ENCODE data around the gene GNAQ. TPM values are rescaled to one million over a fixed set of nuclear protein-coding genes. Genes with fewer than 3 reads are reported as not detected.

Gene GNAQ
- total RNA-seq, 1 experiment from 2014 or later: 28.6 TPM

DNA sequence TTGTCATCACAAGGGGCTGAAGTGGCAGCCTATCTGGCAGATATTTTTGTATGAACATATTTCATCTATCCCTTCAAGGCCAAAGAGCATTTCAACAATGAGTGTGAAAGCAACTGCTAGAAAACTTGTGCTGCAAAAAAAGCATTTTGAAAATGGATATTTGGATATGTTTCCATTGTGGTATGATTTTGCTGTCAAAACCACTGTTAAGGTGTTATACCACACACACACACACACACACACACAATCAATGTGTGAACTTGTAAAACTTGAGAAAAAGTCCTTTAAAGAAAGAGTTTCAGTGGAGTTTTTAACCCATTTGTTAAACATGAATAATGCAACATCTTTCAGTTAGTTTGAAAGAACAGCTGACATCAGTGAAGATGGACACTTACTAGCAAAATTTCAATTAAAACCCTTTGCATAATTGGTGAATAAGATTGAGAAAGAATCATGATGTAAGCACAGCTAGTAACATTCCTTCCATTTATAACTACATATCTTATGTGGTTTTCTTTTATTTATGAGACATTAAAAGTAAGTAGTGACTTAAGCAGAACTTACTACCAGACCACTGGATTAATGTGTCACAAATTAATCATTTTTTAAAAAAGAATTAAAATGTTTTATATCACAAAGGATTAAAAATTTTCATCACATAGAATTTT lies 200.9 kb downstream of the GNAQ start:
- no peak for DNase-seq (ENCODE audit: extremely low read depth, low read depth)

GRCh38 chr9:77829420-77829819 lies 202.2 kb downstream of the GNAQ start:
- DNase-seq (ENCODE audit: extremely low read depth, low read depth): no peak

DNA sequence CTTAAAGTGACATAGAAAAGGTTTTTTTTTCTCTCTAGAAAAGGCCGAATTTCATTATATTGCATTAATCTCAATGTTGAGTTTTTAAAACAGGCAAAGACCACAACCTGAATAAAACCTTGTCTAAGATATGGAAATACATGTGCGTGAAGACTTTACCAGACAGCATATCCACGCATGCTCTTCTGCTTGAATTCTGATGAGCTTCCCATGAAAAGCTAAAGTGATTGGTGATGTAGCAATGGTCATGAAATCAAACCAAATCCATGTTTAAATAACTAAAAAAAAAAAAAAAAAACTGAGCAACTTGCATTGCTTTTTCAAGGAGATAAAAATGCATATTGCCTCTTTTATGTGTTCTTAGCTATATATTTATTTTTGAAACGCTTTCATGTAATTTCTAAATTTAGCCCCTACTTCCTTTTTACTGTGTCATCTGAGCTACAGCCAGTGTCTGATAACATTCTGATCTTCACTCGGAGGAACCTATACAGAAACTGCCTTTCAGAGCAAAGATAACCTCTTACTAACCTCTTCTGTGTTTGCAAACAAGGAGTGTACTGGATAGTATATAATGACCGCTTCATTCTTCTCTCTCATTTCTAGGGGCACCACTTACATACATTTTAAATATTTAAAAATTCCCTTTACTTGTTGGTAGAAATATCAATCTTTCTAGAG lies 204.4 kb downstream of the GNAQ start:
- no peak for DNase-seq (ENCODE audit: extremely low read depth, low read depth)

- DNase-seq (ENCODE audit: extremely low read depth, low read depth): no peak
These were observed 205.0 kb downstream of the GNAQ start for GRCh38 chr9:77826621-77827020.

- DNase-seq (ENCODE audit: extremely low read depth, low read depth): no peak
These were observed 205.5 kb downstream of the GNAQ start for GRCh38 chr9:77826116-77826515.

DNA sequence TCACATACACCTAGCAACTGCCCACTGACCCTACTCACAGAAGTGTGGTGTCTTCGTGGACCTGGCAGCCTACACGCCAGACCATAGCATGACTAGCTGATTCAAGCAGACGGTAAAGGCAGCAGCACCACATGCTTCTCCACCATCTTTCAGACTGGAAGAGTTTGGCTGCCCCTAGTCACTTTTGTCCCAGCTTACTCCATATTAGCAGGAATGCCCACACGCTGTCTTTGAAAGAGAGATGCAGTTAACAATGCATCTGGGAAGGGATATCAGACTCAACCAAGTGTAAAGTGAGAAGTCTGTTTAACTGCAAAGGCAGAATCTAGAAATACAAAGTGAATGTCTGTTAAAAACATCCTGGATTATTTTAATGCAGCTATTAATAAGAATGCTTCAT lies 206.2 kb downstream of the GNAQ start:
- no peak for DNase-seq (ENCODE audit: extremely low read depth, low read depth)

- peak; percentile 63 for DNase-seq (ENCODE audit: extremely low read depth, low read depth)
These were observed 211.2 kb downstream of the GNAQ start for GRCh38 chr9:77820293-77820954.

GRCh38 chr9:77819657-77820056 lies 212.0 kb downstream of the GNAQ start:
- no peak for DNase-seq (ENCODE audit: extremely low read depth, low read depth)

DNA sequence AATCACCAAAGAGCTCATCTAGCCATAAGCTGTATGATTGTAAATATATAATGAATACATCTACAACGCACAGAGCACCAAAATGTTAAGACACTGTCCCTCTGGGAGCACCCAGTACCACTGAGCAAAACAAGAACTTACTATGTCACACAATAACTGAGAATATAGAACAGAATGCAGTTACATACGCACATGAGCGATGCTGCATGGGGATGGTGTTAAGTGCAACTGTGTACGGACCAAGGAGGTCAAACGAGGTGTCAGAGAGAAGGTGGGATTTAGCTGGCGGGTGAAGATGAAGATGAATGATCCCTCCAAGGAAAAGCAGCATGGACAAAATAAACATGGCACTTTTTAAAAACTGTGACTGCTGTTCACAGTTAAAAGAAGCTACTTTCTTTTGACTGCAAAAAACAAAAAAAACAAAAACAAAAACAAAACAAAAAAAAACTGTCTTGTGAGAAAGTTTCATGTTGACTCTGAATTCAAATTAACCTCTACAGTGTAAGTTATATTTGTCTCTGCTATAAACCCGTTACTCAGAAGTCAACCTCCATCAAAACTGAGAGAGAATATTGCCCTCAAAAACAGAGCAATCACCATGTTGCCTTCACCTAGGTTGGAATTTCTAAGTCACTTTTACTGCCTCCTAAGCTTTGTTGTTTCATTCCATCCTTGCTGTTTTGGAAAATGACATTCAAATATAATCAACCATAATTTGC lies 213.9 kb downstream of the GNAQ start:
- DNase-seq (ENCODE audit: extremely low read depth, low read depth): no peak

- DNase-seq (ENCODE audit: extremely low read depth, low read depth): no peak
These were observed 214.8 kb downstream of the GNAQ start for GRCh38 chr9:77816641-77817341.

- no peak for DNase-seq (ENCODE audit: extremely low read depth, low read depth)
These were observed 216.4 kb downstream of the GNAQ start for GRCh38 chr9:77815260-77815659.

DNA sequence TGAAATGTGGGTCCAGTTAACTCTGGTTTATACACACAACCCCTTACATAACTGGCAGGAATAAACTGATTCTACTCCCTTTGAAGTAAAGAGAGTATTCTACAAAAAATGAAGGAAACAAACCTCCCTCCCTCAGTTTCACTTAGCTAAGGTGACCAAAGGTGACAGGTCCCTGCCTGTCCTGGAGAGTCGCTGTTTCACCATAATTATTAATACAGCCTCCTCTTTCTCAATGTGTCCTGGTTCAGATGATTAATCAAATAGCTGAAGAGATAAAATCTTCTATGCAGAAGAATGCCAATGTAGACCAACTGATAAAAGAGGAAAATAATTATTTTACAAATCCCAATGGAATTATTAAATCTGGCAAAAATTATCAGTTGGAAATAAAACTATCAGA lies 219.8 kb downstream of the GNAQ start:
- no peak for DNase-seq (ENCODE audit: extremely low read depth, low read depth)

DNA sequence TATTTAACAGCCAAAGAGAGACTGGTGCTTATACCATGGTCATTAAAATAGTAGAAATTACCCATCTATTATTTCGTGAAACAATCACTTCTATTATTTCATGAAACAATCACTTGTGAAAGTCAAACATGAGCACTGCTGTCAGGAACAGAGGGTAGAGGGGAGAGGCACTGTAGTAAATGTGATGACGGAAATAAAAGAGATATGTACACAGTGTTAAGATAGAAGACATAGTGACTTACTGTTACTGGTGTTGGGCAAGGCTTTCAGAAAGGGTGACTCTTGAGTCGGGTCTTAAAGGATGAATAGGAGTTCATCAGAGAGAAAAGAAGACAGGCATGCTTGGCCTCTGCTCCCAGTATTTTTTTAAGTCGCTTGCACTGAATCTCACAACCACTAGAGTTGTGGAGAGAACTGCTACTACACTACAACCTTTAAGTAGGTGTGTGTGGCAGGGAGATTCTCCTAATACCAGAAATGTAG lies 220.9 kb downstream of the GNAQ start:
- no peak for DNase-seq (ENCODE audit: extremely low read depth, low read depth)

- no peak for DNase-seq (ENCODE audit: extremely low read depth, low read depth)
These were observed 221.6 kb downstream of the GNAQ start for GRCh38 chr9:77810047-77810446.

DNA sequence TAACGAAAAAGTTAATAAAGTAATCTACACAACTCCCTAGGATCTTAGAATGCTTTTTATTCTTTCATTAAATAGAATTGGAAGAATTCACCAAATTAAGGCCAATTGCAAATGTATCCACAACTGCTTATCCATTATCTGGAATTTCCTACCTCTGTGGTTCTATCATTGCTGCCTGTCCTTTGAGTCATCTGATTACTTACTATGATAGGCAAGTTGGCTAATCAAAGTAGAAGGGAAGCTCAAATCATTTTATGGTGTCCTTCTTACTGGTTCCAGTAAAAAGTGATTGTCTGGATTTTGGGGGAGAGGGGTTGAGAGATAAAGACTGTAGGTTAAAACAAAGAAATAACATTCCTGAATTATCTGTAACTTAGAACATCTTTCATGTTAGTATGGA lies 222.1 kb downstream of the GNAQ start:
- no peak for DNase-seq (ENCODE audit: extremely low read depth, low read depth)

DNA sequence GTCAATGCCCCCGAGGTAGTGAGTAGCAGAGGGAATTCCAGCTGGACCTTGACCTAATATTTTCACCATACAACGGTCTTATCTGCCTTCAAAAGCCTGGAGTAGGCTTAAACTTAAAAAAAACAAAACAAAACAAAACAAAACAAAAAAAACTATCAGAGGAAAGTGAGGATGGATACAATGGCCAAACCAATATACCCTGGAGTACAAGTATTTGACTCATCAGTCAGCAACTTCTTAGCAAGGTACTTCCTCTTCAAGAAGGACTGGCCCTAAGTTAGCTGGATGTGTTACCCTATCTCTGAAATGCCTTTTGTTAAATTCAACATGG lies 222.9 kb downstream of the GNAQ start:
- DNase-seq (ENCODE audit: extremely low read depth, low read depth): no peak

DNA sequence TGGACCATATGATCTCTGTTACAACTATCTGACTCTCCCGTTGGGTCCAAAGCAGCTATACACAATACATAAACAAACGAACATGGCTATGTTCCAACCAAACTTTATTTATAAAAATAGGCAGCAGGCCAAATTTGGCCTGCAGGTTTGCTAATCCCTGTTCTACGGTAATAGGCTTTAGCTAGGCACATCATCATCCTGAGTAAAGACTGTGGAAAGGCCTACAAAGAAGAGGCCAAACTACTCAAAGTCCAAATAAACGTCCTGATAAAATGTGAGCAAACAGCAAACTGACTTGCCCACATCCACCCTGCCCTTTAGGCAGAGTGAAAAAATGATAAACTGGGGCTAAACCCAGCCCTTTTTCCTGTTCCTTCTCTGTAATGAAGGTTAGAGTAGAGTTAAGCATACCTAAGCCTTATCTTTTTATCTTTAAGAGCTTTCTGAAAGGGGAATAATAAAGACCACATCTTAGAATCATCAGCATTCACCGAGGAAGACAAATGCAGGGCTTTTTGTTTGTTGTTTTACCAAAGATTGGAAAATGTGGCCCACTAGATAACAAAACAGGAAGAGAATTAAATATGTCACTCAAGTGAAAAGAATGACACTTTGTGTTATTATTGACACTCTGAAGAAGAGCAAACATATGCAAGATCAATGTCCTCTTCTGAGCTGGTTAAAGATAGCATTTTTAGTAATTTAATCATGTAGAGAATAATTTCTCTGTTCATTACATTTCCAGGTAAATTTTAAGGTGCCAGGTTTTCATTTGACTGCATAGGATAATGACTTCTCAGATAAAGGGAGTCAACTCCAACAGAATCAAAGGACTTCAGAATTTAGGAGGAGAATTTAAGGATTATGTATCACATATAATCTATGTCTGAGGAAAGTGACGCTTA lies 223.5 kb downstream of the GNAQ start:
- DNase-seq (ENCODE audit: extremely low read depth, low read depth): no peak

- peak; percentile 53 for DNase-seq (ENCODE audit: extremely low read depth, low read depth)
These were observed 224.3 kb downstream of the GNAQ start for GRCh38 chr9:77807281-77807683.

GRCh38 chr9:77806741-77807140 lies 224.9 kb downstream of the GNAQ start:
- no peak for DNase-seq (ENCODE audit: extremely low read depth, low read depth)

GRCh38 chr9:77805810-77806209 lies 225.8 kb downstream of the GNAQ start:
- DNase-seq (ENCODE audit: extremely low read depth, low read depth): no peak

Data from NCI-H460 (cell line).